ENCODE data around the gene LPCAT4. TPM values are rescaled to one million over a fixed set of nuclear protein-coding genes. Genes with fewer than 3 reads are reported as not detected.
A peak's percentile ranks its signal among the peaks of the same experiment; 100 is the strongest.

Gene LPCAT4
- polyA plus RNA-seq, 1 of the 3 experiments (the other 2 are of a cell fraction) = 88.4 TPM

GRCh38 chr15:34341381-34342212 is 25.4 kb downstream of the LPCAT4 start:
- TF ChIP-seq NRF1 (IDR thresholded peaks at IDR 0.05; ENCODE audit: low read depth, low read length) (no peak), JUND (IDR thresholded peaks at IDR 0.05) (no peak), SIN3A (IDR thresholded peaks at IDR 0.05; ENCODE audit: borderline replicate concordance, low read depth, low read length) (no peak), MEF2A (IDR thresholded peaks at IDR 0.05; ENCODE audit: borderline replicate concordance, low read depth) (no peak), PBX3 (IDR thresholded peaks at IDR 0.05) (no peak), FOXM1 (IDR thresholded peaks at IDR 0.05; ENCODE audit: low read depth) (no peak), USF1 (IDR thresholded peaks at IDR 0.05; ENCODE audit: borderline replicate concordance, low read depth) (no peak), EZH2phosphoT487 (IDR thresholded peaks at IDR 0.05; ENCODE audit: borderline replicate concordance, low read depth) (no peak)
- TF ChIP-seq, protein P1, sequence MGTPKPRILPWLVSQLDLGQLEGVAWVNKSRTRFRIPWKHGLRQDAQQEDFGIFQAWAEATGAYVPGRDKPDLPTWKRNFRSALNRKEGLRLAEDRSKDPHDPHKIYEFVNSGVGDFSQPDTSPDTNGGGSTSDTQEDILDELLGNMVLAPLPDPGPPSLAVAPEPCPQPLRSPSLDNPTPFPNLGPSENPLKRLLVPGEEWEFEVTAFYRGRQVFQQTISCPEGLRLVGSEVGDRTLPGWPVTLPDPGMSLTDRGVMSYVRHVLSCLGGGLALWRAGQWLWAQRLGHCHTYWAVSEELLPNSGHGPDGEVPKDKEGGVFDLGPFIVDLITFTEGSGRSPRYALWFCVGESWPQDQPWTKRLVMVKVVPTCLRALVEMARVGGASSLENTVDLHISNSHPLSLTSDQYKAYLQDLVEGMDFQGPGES (IDR thresholded peaks at IDR 0.05; ENCODE audit: low read depth, low read length) = no peak
- TF ChIP-seq, protein P2, sequence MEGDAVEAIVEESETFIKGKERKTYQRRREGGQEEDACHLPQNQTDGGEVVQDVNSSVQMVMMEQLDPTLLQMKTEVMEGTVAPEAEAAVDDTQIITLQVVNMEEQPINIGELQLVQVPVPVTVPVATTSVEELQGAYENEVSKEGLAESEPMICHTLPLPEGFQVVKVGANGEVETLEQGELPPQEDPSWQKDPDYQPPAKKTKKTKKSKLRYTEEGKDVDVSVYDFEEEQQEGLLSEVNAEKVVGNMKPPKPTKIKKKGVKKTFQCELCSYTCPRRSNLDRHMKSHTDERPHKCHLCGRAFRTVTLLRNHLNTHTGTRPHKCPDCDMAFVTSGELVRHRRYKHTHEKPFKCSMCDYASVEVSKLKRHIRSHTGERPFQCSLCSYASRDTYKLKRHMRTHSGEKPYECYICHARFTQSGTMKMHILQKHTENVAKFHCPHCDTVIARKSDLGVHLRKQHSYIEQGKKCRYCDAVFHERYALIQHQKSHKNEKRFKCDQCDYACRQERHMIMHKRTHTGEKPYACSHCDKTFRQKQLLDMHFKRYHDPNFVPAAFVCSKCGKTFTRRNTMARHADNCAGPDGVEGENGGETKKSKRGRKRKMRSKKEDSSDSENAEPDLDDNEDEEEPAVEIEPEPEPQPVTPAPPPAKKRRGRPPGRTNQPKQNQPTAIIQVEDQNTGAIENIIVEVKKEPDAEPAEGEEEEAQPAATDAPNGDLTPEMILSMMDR (IDR thresholded peaks at IDR 0.05) = no peak
- peak overlapping the region; percentile 59 to 99 for H3K4me3 ChIP-seq (ENCODE audit: low read depth in 2 of 2, low read length in 1 of 2)
- WGBS (ENCODE audit: low lambda C conversion rate) = 93% methylated on average over 15 of the region's 15 CpGs
- ChIA-PET CTCF (interaction anchor here (1.3 to 2.7 kb wide), 3 partner anchors 13 to 241 kb away, joined by 4 to 18 read pairs (median 17); partner anchors contain the start of genes GOLGA8B and LPCAT4), POLR2A (interaction anchor here (1.6 kb wide), 1 partner anchor 25 kb away, joined by 16 read pairs; the partner anchor contains the start of gene LPCAT4)
- H2AFZ ChIP-seq (ENCODE audit: low read depth) = no peak overlapping the region
- H3K4me2 ChIP-seq = peak overlapping the region; percentile 82
- peaks cover 22 to 36% of the 10 kb centered on the region in 2 experiments for H3K36me3 ChIP-seq (replicated peaks in 1 of 2; ENCODE audit: control insufficient read depth in 1 of 2, insufficient read depth in 2 of 2, low read length in 1 of 2)
- H3K27ac ChIP-seq (ENCODE audit: low read depth in 2 of 2, low read length in 1 of 2) = no peak overlapping the region
- H4K20me1 ChIP-seq (ENCODE audit: insufficient read depth) = no peaks in the 10 kb centered on the region
- H3K4me1 ChIP-seq (ENCODE audit: control insufficient read depth in 1 of 2, insufficient read depth in 2 of 2, low read depth in 1 of 2, low read length in 1 of 2) = peaks cover 8 to 10% of the 10 kb centered on the region in 2 experiments; a peak in 3 of 4 replicates
- H3K79me2 ChIP-seq (ENCODE audit: insufficient read depth) = peaks cover 54% of the 10 kb centered on the region
- no peaks in the 10 kb centered on the region for H3K9me3 ChIP-seq
- no peaks in the 10 kb centered on the region for H3K27me3 ChIP-seq (ENCODE audit: insufficient read depth)
- H3K9me2 ChIP-seq = no peaks in the 10 kb centered on the region
- no peak for DNase-seq
- H3K9ac ChIP-seq = no peak overlapping the region
- H3F3A ChIP-seq (replicated peaks; ENCODE audit: insufficient read depth) = peaks cover 34% of the 10 kb centered on the region

Measured in SK-N-SH (cell line).